NCI-H2081 (cell line): ENCODE measurements around the gene CHRNA1.

Experiments
- DNase-seq, 2 experiments: peaks; one replicate each; lab custom pipeline; 2025; lab: John Stamatoyannopoulos, UW

CHRNA1 gene

GRCh38 chr2:174764280-174765255 is at the start of gene CHRNA1:
Gene CHRNA1, minus strand, starts transcription at chr2:174764472. Its CDS starts 78 bp downstream, at chr2:174764394.
- peak in 1 of 2 experiments; percentile 63 for DNase-seq

DNA sequence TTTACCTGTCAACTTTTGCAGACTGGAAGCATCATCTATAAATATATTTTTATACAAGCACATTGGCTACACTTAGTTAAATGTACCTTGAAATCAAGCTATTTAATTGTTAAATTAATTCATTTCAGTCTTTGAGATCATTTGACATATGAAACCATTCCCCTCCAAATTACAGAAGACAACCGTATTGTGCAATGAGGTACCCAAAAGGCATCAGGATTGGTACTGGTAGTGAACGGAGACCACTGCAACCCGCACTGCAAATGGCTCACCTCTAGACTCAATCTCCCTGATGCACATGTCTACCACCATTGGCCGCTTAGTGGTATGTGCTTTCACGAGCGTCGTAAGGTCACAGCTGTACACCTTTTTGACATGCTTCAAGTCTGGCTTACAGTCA is 47.8 kb upstream of the CHRNA1 start:
- no peak for DNase-seq

GRCh38 chr2:174807931-174808330 is 43.7 kb upstream of the CHRNA1 start:
- DNase-seq: no peak

DNA sequence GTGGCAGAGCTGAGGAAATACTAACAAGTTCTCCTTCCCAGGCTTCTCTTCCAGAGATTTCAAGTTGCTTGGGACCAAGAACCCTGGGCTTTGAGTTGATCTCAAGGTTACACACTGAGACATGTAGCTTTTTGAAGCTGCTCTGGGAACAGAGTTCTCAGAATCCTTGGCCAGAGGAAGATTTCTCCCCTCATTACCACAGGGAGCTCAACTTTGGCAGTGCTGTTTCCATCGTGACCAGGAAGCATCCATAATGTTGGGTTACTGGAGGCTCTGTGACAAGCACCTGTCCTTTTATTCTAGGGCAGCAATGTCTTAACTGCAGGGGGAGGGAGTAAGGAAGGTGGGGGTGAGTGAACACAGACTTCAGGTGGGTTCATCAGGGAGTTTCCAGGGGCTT is 41.5 kb upstream of the CHRNA1 start:
- no peak for DNase-seq

DNA sequence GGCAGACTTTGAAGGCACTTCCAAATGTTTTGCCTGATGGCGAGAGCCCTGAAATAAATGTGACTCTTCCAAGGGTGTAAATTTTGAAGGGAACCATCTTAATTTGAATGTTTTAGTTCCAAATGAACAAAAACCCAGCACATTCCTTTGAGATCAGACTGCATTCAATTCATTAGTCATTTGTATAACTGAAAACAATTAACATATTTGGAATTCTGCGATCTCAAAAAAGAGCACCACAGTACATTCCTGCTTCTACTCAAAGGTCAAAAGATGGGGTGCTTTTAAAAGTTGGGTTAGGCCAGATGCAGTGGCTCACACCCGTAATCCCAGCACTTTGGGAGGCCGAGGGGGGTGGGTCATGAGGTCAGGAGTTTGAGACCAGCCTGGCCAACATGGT is 38.2 kb upstream of the CHRNA1 start:
- DNase-seq: no peak

GRCh38 chr2:174800436-174801205 is 36.3 kb upstream of the CHRNA1 start:
- DNase-seq: no peak

DNA sequence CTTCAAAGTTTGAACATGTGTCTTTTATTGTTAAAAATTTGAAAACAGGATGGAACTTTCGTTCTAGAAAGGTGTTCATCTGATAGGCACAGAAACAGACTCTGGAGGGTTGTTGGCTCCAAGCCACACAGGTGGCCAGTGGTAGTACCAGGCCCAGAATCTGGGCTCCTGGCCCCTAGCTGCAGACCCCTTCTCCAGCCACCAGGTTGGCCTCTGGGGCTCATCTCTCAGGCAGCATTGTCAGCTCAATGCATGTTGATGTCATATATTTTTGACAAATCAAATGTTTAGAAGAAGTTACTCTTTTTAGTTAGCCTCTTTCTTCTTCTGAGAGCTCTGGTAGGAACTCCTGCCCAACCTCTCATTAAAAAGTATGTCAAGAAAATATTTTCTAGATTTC is 34.5 kb upstream of the CHRNA1 start:
- no peak for DNase-seq

GRCh38 chr2:174797781-174798276 is 33.6 kb upstream of the CHRNA1 start:
- DNase-seq: no peak

- no peak for DNase-seq
Measured at GRCh38 chr2:174796319-174796771, 32.1 kb upstream of the CHRNA1 start.

DNA sequence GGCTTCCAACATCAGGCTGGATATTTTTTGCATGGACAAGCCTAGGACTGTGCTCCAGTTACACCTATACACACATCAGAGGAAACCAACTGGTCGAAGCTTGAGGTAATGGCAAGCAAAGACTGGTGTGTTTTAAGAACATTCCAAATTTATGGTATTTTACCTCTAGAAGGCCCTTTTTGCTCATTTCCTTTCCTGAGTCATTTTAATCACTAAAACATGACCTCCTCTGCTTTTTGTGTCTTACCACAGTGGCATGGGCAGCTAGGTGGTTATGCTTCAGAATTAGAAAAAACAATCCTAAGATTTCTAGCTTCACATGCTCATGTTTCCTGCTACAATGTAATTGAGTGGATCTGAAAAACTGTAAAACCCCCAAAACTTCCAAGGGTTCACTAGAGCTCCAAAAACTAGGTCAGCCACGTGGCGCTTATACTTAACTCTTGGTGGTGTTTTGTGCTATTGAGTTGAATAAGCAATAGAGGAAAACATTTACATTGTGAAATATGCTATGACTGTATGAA is 30.6 kb upstream of the CHRNA1 start:
- DNase-seq: no peak

DNA sequence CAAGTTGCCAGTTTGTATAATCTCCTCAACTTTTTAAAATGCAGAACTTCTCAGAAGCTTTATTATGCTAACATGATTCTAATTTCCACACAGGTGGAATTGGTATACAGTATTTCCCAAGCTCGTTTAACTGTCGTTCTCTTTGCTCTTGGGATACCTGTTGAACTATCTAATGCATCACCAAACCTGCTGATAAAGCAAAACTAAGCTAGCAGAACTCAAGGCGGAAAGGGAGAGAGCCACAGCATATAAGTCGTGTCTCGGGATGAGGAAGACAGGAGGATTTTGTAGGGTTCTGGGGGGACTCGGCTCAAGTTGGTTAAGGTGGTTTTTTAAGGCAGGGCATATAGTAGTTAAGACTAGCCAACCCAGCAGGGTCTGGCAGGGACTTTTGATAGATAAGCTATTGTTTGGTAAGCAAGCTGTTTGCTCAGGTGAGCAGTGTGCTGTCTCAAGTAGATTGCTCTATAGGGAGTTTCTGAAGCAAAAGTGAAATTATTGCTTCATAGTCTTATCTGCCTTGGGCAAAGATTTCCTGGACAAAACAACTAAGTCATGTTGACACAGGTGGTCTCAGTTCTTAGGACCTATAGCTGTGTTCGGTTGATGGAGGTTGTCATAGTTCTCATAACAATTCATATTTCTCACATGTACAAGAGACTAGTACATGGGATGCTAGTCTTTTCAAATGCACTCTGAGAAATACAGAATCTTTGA is 28.2 kb upstream of the CHRNA1 start:
- DNase-seq: no peak

- DNase-seq: no peak
Measured at GRCh38 chr2:174791746-174792280, 27.5 kb upstream of the CHRNA1 start.

- no peak for DNase-seq
Measured at GRCh38 chr2:174791020-174791419, 26.7 kb upstream of the CHRNA1 start.

GRCh38 chr2:174789001-174789400 is 24.7 kb upstream of the CHRNA1 start:
- no peak for DNase-seq

DNA sequence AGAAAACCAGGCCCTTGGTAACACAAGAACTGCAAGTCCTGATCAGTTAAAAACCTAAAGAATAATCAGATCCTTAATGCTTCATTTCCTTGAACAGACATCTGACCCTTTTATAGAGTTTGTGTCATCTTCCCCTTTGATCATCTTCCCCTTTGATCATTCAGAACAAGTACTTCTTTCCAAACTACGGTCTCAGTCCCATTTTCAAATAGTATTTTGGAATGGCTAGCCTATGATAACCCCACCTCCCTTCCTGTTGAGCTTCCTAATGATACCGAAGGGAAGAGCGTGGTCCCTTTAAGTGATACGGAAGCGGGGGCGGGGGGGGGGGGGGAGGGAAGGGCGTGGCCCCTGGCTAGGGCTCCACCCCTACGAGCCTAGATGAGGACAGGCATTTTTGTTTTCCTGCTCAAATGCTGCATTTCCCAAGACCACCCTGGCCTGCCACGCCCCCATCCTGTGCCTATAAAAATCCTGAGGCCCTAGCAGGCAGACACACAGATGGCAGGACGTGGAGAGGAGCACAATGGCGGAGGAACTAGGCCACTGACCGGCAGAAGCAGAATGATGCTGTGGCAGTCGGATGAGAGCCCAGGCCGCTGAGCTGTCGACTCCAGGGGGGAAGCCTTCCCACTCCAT is 24.1 kb upstream of the CHRNA1 start:
- DNase-seq: no peak

DNA sequence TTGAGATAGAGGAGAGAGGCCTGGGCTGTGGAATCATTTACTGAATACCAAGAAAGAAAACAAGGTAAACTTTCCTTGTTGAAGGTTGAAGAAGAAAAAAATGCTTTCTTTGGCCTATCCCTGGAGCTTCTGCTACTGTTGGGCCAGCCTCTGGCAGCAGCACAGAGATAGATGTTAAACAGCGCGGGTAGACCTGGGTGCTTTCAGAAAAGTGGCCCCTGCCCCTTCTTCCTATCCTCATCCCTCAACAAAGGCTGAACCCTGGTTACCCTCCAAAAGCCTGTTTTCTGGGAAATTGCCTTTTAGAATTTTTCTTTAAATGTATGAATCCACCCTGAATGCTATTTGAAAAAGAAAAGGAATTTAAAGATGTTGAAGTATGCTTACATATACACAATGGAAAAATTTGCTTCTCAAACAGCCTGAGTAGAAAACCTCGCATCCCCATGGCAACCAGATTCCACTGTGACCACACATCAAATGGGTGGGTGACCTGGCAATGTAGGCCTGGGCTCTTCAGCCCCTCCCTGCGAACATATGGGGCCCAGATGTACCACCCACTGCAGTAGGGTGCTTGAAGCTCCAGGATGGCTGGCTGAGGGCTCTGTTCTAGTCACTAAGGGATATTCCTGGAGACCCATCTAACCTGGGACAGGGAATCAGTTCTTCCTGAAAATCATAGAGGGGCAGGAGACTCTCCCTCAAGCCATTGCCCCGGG is 23.4 kb upstream of the CHRNA1 start:
- no peak for DNase-seq

GRCh38 chr2:174786066-174786725 is 21.9 kb upstream of the CHRNA1 start:
- no peak for DNase-seq

DNA sequence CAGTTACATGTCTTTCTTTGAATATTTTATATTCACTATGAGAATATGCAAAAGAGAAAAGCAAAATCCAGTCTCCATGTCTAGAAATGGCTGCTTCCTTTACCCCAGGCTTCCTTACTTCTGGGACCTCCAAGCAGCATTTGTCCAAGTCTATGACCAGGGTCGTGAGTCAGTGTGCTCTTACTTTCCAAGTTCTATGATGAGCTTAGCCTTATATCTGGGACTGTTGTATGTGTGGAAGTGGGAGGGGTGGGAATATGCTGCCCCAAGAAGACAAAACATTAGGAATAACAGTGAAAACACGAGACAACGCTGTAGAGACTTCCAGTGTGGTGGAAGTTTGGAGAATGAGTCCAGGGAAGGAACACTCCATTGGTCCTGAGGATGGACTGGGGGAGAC is 21.2 kb upstream of the CHRNA1 start:
- DNase-seq: no peak

- no peak for DNase-seq
Measured at GRCh38 chr2:174784909-174785308, 20.6 kb upstream of the CHRNA1 start.

DNA sequence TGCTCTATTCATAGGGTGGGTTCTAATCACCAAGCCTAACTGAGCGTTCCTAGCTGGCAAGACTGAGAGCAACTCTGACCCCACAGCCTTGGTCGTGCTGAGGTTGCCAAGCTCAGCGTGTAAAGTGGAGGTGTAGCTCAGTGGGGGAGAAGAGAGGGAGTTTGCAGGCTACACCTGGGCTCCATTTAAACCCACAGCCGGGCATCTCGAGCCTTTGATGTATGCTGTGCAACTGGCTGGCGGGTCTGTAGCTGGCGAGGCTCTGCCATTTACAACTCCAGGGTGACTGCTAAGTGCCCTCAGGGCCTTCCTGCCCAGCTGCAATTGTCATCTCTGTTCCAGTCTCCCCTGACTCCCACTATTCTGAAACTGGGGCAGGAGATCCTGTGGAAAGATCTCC is 20.0 kb upstream of the CHRNA1 start:
- peak in 1 of 2 experiments; percentile 60 for DNase-seq
